GM12873 (cell line): ENCODE results near the gene PYGB.

Experiments used
- TF ChIP-seq, protein P1 (sequence below): IDR thresholded peaks from 2 replicates; pipeline ENCODE4 v1.5.1; 2012; ENCODE audit warnings: low read depth, mild to moderate bottlenecking, moderate library complexity, low read length, control low read depth; ENCODE audit not compliant: insufficient read depth; ENCODE audit errors: missing control alignments

PYGB gene

DNA sequence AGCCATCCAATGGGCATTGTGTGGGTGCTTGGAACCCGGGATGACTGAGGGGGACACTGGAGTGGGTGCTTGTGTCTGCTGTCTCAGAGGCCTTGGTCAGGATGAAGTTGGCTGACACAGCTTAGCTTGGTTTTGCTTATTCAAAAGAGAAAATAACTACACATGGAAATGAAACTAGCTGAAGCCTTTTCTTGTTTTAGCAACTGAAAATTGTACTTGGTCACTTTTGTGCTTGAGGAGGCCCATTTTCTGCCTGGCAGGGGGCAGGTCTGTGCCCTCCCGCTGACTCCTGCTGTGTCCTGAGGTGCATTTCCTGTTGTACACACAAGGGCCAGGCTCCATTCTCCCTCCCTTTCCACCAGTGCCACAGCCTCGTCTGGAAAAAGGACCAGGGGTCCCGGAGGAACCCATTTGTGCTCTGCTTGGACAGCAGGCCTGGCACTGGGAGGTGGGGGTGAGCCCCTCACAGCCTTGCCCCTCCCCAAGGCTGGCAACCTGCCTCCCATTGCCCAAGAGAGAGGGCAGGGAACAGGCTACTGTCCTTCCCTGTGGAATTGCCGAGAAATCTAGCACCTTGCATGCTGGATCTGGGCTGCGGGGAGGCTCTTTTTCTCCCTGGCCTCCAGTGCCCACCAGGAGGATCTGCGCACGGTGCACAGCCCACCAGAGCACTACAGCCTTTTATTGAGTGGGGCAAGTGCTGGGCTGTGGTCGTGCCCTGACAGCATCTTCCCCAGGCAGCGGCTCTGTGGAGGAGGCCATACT lies 49.4 kb downstream of the PYGB start:
- TF ChIP-seq, protein P1, sequence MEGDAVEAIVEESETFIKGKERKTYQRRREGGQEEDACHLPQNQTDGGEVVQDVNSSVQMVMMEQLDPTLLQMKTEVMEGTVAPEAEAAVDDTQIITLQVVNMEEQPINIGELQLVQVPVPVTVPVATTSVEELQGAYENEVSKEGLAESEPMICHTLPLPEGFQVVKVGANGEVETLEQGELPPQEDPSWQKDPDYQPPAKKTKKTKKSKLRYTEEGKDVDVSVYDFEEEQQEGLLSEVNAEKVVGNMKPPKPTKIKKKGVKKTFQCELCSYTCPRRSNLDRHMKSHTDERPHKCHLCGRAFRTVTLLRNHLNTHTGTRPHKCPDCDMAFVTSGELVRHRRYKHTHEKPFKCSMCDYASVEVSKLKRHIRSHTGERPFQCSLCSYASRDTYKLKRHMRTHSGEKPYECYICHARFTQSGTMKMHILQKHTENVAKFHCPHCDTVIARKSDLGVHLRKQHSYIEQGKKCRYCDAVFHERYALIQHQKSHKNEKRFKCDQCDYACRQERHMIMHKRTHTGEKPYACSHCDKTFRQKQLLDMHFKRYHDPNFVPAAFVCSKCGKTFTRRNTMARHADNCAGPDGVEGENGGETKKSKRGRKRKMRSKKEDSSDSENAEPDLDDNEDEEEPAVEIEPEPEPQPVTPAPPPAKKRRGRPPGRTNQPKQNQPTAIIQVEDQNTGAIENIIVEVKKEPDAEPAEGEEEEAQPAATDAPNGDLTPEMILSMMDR: no peak

DNA sequence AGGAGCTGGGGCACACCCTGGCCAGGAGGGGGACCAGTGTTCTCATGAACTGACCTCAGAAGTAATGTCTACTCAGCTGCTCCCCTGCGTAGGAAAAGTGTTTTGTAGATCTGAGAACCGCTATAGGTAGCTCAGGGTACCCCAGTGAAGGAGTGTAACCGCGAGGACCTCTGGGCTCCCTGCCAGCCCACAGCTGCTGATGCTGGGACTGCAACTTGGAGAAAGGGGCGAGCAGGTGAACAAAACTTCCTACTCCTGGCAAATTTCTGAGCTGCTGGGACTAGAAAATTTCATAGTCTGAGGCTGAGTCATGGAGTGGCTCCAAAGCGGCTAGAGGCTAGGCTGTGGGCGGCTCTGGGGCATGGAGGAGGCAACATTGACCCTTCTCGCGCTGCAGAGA lies 51.9 kb downstream of the PYGB start:
- TF ChIP-seq, protein P1: no peak

DNA sequence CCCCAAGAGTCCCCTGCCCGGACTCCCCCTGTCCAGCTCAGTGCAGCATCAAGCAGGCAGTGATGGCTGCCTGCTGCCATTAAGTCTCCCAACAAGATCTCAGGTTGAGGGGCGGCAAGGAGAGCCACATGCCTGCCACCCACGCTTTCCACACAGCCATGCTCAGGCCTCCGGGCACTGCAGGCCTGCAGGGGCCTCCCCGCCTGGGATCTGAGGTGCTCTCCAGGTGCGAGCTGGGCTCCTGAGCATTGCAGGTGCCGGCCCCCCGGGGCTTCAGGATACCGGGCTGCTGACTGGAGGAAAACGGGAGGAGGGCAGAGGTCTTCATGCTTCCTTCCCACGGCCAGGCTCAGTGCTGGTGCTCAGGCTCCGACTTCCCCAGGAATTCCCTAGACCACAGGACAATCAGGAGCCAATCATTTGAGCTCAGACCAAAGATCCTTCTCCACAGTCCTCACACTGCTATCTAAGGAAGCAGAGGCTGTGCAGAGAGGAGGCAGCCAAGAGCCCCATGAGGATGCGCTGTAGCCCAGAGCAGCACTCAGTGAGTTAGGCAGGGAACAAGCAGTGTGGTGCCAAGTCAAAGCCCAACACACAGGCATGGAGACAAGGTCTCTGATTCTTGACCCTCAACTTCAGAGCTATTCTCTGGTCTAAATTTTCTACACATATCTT lies 52.7 kb downstream of the PYGB start:
- TF ChIP-seq, protein P1: no peak

DNA sequence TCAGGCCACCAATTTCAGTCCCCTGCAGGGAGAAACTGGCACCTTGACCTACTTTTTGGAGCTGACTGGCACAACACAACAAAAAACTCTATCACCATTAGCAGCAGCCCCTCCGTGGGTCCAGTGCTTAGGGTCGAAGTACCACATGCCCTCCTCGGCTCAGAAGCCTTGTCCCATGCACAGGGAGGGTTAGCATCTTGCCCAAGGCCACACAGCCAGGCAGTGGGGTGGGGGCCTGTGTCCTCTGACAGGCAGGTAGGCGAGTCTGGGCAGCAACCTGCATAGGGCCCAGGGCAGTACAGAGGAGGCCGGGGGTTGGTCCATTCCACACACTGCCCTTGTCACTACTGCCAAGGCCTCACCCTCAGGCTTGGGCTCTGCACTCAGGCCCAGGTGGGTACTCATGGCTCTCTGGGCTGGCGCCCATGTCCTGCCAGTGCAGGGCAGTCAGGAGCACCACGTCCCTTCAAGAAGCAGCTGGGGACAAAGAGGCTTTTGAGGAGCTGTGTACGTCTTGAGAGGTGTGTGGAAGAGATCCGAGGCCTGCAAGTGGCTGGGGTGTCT lies 53.6 kb downstream of the PYGB start:
- TF ChIP-seq, protein P1: no peak

DNA sequence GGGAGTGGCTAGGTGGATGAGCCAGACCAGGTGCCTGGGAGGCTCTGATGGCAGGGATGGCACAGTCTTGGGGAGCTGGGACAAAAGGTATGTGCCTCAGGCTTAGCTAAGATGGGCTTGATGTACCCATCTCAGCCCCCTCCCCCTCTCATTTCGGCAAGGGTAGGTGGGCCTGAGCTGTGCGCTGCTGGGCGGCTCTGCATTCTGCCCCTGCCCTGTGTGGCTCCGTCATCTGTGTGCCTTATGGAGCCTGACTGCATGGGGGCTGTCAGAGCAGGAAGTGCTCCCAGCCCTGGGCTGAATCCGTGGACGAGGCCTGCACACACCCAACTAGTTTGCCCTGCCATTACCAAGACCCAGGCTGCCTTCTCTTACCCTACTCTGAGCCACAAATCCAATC lies 54.7 kb downstream of the PYGB start:
- TF ChIP-seq, protein P1: no peak

DNA sequence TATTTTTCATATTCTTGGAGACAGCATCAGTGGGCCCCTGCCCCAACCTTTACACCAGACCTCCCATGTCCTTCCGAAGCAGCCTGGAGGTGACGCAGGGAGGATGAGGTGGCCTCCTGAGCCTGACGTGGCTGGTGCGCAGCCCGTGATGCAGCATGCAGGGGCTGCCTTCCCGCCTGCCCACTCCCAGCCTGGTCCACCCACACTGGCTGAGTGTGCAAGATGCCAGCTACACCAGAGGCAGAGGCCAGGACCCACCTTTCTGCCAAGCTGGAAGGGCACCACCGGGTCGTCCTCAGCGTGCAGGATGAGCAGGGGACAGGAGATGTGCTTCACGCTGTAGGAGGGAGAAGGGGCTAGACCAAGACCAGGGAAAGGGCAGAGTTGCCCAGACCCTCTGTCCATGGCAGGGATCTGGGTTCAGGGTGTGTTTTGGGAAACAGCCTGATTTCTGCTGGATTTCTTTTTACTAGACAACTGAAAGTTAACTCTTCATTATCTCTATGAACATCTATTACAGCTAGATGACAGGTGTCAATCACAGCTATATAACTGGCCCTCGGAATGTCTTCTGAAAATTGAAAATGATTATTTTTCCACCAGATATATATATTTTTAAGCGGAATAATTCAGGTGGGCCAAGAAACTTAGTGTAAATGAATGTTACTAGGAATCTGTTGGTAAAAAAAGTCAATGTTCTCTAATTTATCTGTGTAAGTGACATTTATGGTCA lies 55.6 kb downstream of the PYGB start:
- TF ChIP-seq, protein P1: no peak
